WTC11 (cell line): ENCODE data around the gene MYMX. TPM values are rescaled to one million over a fixed set of nuclear protein-coding genes. Genes with fewer than 3 reads are reported as not detected.

Experiments
- ATAC-seq: fragments of 200-7000 bp; cut with Tn5 transposase; 2 replicates; pipeline ENCODE4 v1.10.0; 2021; ENCODE audit warnings: mild to moderate bottlenecking, moderate library complexity
- CTCF ChIA-PET: fragments of 300-600 bp; sonication (Branson Sonifier 250); formaldehyde crosslinking; loops from one replicate; lab custom pipeline; 2021; ENCODE audit warnings: antibody characterized with exemption; lab: Charles Lee
- POLR2A ChIA-PET: fragments of 350-600 bp; sonication (Branson Sonifier 250); formaldehyde crosslinking; loops from one replicate; lab custom pipeline; 2021; ENCODE audit warnings: antibody characterized with exemption; lab: Charles Lee
- DNase-seq: peaks from one replicate; pipeline ENCODE4 v3.0.0; 2021; ENCODE audit warnings: low spot score
- H3K27ac Mint-ChIP-seq: 2 replicates; pipeline ENCODE4 v1.8.0; 2021; ENCODE audit warnings: mixed read lengths
- H3K27me3 Mint-ChIP-seq: 2 replicates; pipeline ENCODE4 v1.8.0; 2021; ENCODE audit warnings: low read depth, mild to moderate bottlenecking, moderate library complexity, mixed read lengths
- H3K36me3 Mint-ChIP-seq: 2 replicates; pipeline ENCODE4 v1.8.0; 2021; ENCODE audit warnings: mixed read lengths
- H3K4me1 Mint-ChIP-seq: 2 replicates; pipeline ENCODE4 v1.8.0; 2022; ENCODE audit warnings: mixed read lengths
- H3K4me3 Mint-ChIP-seq: 2 replicates; pipeline ENCODE4 v1.8.0; 2021; ENCODE audit warnings: mild to moderate bottlenecking, moderate library complexity, mixed read lengths
- H3K9me3 Mint-ChIP-seq: 2 replicates; pipeline ENCODE4 v1.8.0; 2021; ENCODE audit warnings: mixed read lengths
- ATF1 ChIP-seq: sonication (generic); formaldehyde crosslinking; IDR thresholded peaks from 2 replicates; pipeline ENCODE4 v1.8.1; 2023; ENCODE audit warnings: mild to moderate bottlenecking, moderate library complexity, missing genetic modification reagents
- IRF2 ChIP-seq: sonication (generic); formaldehyde crosslinking; IDR thresholded peaks from 2 replicates; pipeline ENCODE4 v1.8.0; 2022; ENCODE audit warnings: low read depth, missing genetic modification reagents, borderline replicate concordance
- NFE2L1 ChIP-seq: sonication (generic); formaldehyde crosslinking; IDR thresholded peaks from 2 replicates; pipeline ENCODE4 v1.8.1; 2023; ENCODE audit warnings: missing genetic modification reagents
- PRRX2 ChIP-seq: fragments of 250-450 bp; sonication (Bioruptor Pico); IDR thresholded peaks from 2 replicates; pipeline ENCODE4 v1.8.0; 2021; ENCODE audit warnings: mild to moderate bottlenecking
- ZNF263 ChIP-seq: sonication (generic); formaldehyde crosslinking; IDR thresholded peaks from 2 replicates; pipeline ENCODE4 v1.8.1; 2022; ENCODE audit warnings: low read depth, mild to moderate bottlenecking, moderate library complexity, missing genetic modification reagents
- ZNF671 ChIP-seq: fragments of 250-450 bp; sonication (Bioruptor Pico); IDR thresholded peaks from 2 replicates; pipeline ENCODE4 v1.8.0; 2021; ENCODE audit warnings: mild to moderate bottlenecking
- total RNA-seq: library from RNA; stranded (reverse); gene quantifications from 3 replicates; pipeline ENCODE4 v1.2.3, GENCODE V29; 2021
- TF ChIP-seq, protein P1 (sequence below): sonication (generic); formaldehyde crosslinking; IDR thresholded peaks from 2 replicates; pipeline ENCODE4 v1.8.1; 2022; ENCODE audit warnings: low read depth, missing genetic modification reagents, borderline replicate concordance
- TF ChIP-seq, protein P2 (sequence below): fragments of 250-450 bp; sonication (Bioruptor Pico); IDR thresholded peaks from 2 replicates; pipeline ENCODE4 v1.8.0; 2021; ENCODE audit warnings: mild to moderate bottlenecking
- TF ChIP-seq, protein P3 (sequence below): sonication (generic); formaldehyde crosslinking; IDR thresholded peaks from 2 replicates; pipeline ENCODE4 v1.8.0; 2023; ENCODE audit warnings: mild to moderate bottlenecking, missing genetic modification reagents
- TF ChIP-seq, protein P4 (sequence below): fragments of 250-450 bp; sonication (Bioruptor Pico); IDR thresholded peaks from 2 replicates; pipeline ENCODE4 v1.9.0; 2021; ENCODE audit warnings: mild to moderate bottlenecking, borderline replicate concordance
- TF ChIP-seq, protein P5 (sequence below): sonication (generic); formaldehyde crosslinking; IDR thresholded peaks from 2 replicates; pipeline ENCODE4 v1.8.0; 2022; ENCODE audit warnings: missing genetic modification reagents
- TF ChIP-seq, protein P6 (sequence below): sonication (generic); formaldehyde crosslinking; IDR thresholded peaks from 2 replicates; pipeline ENCODE4 v1.8.1; 2023; ENCODE audit warnings: mild to moderate bottlenecking, missing genetic modification reagents, moderate library complexity

The MYMX gene
- total RNA-seq, 1 experiment from 2014 or later = 3.9 TPM

DNA sequence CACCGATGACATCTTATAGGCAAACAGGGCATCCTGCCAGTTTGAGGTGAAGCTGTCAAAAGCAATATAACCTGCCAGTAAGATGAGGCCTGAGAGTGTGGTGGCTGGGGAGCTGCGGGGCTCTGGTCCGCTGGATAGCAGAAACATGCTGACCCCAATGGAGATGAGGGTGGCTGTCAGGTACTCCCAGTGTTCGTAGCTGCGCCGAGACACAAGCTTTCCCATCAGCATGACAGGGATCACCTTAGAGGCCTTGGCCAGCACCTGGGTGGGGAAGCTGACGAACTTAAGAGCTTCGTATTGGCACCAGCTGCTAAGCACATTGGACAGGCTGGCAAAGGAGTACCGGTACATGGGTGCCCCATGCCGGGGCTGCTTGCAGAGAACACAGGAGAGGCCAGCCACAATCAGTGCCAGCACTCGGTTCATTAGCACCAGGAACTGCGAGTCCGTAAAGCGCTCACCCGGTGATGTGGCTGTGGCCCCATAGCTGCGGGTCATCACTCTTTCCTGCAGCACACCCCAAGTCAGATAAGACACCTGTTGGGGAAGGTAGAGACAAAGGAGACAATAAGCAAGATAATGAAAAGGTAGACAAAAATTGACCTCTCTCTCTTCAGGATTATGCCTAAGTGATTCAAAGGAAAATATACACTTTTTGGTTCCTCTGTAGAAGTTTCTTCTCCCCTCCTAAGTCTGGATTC, 38.5 kb downstream of the MYMX start (continued):
- TF ChIP-seq, protein P1, sequence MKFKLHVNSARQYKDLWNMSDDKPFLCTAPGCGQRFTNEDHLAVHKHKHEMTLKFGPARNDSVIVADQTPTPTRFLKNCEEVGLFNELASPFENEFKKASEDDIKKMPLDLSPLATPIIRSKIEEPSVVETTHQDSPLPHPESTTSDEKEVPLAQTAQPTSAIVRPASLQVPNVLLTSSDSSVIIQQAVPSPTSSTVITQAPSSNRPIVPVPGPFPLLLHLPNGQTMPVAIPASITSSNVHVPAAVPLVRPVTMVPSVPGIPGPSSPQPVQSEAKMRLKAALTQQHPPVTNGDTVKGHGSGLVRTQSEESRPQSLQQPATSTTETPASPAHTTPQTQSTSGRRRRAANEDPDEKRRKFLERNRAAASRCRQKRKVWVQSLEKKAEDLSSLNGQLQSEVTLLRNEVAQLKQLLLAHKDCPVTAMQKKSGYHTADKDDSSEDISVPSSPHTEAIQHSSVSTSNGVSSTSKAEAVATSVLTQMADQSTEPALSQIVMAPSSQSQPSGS (CRISPR knock-in tag) = no peak
- TF ChIP-seq, protein P2, sequence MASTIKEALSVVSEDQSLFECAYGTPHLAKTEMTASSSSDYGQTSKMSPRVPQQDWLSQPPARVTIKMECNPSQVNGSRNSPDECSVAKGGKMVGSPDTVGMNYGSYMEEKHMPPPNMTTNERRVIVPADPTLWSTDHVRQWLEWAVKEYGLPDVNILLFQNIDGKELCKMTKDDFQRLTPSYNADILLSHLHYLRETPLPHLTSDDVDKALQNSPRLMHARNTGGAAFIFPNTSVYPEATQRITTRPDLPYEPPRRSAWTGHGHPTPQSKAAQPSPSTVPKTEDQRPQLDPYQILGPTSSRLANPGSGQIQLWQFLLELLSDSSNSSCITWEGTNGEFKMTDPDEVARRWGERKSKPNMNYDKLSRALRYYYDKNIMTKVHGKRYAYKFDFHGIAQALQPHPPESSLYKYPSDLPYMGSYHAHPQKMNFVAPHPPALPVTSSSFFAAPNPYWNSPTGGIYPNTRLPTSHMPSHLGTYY = peak; percentile 39; the same call in 1 of the 2 replicates

DNA sequence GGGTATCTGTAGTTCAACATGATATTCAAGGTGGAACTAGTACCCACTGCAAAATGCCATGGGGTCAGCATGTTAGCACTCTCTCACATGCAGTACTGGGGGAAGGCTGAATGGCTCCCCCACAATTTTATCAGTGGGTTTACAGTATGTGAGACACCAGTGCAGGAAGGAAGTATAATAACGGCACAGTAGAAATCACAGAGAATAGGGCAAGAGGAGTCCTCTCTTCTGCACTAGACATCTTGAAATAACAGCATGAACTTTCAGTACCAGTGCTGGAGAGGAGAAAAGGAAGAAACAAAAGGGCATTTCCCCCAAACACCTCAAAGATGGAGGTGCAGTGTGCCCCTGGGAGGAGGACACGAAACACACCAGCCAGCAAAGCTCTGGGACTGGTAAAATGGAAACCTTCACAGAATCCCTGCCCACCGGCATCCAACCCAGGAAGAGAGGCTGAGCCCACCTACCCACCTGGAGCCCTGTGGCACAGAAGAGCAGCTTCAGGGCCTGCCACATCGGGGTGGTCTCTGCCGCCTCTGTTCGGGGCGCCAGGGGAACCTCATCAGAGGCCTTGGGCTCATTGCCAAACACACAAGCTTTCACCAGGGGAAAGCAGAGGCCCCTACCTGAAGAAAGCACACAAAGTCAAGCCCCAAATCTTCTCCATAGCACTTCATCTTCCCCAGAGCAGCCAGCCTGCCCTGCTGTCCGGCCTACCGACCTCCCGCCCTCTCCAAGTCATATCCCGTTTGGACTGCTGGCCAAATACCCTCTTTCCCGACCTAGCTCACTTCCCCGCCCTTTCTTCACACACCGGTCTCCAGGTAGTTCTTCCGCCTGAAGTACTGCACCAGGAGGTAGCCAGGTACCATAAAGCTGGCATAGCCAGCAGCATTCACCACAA, 39.4 kb downstream of the MYMX start:
- peaks cover 32% of the 10 kb centered on the region for H3K4me1 Mint-ChIP-seq
- no peaks in the 10 kb centered on the region for H3K27me3 Mint-ChIP-seq
- no peaks in the 10 kb centered on the region for H3K9me3 Mint-ChIP-seq
- peak overlapping the region; percentile 83 for H3K4me3 Mint-ChIP-seq
- CTCF ChIA-PET = interaction anchor here (0.6 to 4.4 kb wide), 40 partner anchors 9 to 627 kb away, joined by 3 to 76 read pairs (median 5); partner anchors contain the start of genes AARS2, HSP90AB1, SLC29A1 and TMEM151B
- H3K36me3 Mint-ChIP-seq = peaks cover 47% of the 10 kb centered on the region
- peak overlapping the region; percentile 87 for H3K27ac Mint-ChIP-seq
- ATAC-seq = peak; percentile 1
- DNase-seq = no peak
- POLR2A ChIA-PET = interaction anchor here (0.5 to 3.7 kb wide), 21 partner anchors 9 to 329 kb away, joined by 3 to 83 read pairs (median 4); partner anchors contain the start of genes AARS2, CDC5L, HSP90AB1 and SLC29A1
- TF ChIP-seq ZNF263 (CRISPR knock-in tag) = no peak
- TF ChIP-seq IRF2 = no peak
- 0 out of 2 replicates have a peak, but pooled peaks have one; percentile 9 for TF ChIP-seq PRRX2 (CRISPR knock-in tag)
- no peak for TF ChIP-seq NFE2L1 (CRISPR knock-in tag)
- TF ChIP-seq, protein P3, sequence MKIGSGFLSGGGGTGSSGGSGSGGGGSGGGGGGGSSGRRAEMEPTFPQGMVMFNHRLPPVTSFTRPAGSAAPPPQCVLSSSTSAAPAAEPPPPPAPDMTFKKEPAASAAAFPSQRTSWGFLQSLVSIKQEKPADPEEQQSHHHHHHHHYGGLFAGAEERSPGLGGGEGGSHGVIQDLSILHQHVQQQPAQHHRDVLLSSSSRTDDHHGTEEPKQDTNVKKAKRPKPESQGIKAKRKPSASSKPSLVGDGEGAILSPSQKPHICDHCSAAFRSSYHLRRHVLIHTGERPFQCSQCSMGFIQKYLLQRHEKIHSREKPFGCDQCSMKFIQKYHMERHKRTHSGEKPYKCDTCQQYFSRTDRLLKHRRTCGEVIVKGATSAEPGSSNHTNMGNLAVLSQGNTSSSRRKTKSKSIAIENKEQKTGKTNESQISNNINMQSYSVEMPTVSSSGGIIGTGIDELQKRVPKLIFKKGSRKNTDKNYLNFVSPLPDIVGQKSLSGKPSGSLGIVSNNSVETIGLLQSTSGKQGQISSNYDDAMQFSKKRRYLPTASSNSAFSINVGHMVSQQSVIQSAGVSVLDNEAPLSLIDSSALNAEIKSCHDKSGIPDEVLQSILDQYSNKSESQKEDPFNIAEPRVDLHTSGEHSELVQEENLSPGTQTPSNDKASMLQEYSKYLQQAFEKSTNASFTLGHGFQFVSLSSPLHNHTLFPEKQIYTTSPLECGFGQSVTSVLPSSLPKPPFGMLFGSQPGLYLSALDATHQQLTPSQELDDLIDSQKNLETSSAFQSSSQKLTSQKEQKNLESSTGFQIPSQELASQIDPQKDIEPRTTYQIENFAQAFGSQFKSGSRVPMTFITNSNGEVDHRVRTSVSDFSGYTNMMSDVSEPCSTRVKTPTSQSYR = no peak; the same call in 1 of the 2 replicates
- TF ChIP-seq, protein P4, sequence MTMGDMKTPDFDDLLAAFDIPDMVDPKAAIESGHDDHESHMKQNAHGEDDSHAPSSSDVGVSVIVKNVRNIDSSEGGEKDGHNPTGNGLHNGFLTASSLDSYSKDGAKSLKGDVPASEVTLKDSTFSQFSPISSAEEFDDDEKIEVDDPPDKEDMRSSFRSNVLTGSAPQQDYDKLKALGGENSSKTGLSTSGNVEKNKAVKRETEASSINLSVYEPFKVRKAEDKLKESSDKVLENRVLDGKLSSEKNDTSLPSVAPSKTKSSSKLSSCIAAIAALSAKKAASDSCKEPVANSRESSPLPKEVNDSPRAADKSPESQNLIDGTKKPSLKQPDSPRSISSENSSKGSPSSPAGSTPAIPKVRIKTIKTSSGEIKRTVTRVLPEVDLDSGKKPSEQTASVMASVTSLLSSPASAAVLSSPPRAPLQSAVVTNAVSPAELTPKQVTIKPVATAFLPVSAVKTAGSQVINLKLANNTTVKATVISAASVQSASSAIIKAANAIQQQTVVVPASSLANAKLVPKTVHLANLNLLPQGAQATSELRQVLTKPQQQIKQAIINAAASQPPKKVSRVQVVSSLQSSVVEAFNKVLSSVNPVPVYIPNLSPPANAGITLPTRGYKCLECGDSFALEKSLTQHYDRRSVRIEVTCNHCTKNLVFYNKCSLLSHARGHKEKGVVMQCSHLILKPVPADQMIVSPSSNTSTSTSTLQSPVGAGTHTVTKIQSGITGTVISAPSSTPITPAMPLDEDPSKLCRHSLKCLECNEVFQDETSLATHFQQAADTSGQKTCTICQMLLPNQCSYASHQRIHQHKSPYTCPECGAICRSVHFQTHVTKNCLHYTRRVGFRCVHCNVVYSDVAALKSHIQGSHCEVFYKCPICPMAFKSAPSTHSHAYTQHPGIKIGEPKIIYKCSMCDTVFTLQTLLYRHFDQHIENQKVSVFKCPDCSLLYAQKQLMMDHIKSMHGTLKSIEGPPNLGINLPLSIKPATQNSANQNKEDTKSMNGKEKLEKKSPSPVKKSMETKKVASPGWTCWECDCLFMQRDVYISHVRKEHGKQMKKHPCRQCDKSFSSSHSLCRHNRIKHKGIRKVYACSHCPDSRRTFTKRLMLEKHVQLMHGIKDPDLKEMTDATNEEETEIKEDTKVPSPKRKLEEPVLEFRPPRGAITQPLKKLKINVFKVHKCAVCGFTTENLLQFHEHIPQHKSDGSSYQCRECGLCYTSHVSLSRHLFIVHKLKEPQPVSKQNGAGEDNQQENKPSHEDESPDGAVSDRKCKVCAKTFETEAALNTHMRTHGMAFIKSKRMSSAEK = 0 out of 2 replicates have a peak, but pooled peaks have one; percentile 18
- TF ChIP-seq, all 79 proteins: peak for 2

DNA sequence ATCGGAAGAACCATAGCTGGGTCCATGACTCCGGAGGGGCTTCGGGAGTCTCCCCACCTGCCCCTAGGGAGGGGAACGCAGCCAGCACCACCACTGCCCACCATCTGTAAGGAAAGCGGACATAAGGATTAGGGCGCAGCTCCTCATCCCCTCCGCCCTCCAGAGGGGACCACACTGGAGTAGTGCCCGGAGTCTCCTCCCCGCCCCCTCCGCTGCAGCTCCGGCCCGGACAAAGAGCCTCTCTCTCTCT, 40.0 kb downstream of the MYMX start:
- Mint-ChIP-seq H3K4me3 (peak overlapping the region; percentile 83), H3K4me1 (peaks cover 30% of the 10 kb centered on the region), H3K27ac (peak overlapping the region; percentile 87), H3K9me3 (no peaks in the 10 kb centered on the region), H3K36me3 (peaks cover 41% of the 10 kb centered on the region), H3K27me3 (no peaks in the 10 kb centered on the region)
- POLR2A ChIA-PET = interaction anchor here (0.5 to 3.7 kb wide), 18 partner anchors 10 to 330 kb away, joined by 3 to 83 read pairs (median 4); partner anchors contain the start of genes AARS2, CDC5L, HSP90AB1 and SLC29A1
- ATAC-seq = no peak
- CTCF ChIA-PET = interaction anchor here (0.6 to 4.4 kb wide), 39 partner anchors 8 to 627 kb away, joined by 3 to 76 read pairs (median 4); partner anchors contain the start of genes AARS2, HSP90AB1, SLC29A1 and TMEM151B
- DNase-seq = no peak
- TF ChIP-seq ZNF671 (CRISPR knock-in tag) (0 out of 2 replicates have a peak, but pooled peaks have one; percentile 28), ATF1 (CRISPR knock-in tag) (no peak)
- TF ChIP-seq, protein P5, sequence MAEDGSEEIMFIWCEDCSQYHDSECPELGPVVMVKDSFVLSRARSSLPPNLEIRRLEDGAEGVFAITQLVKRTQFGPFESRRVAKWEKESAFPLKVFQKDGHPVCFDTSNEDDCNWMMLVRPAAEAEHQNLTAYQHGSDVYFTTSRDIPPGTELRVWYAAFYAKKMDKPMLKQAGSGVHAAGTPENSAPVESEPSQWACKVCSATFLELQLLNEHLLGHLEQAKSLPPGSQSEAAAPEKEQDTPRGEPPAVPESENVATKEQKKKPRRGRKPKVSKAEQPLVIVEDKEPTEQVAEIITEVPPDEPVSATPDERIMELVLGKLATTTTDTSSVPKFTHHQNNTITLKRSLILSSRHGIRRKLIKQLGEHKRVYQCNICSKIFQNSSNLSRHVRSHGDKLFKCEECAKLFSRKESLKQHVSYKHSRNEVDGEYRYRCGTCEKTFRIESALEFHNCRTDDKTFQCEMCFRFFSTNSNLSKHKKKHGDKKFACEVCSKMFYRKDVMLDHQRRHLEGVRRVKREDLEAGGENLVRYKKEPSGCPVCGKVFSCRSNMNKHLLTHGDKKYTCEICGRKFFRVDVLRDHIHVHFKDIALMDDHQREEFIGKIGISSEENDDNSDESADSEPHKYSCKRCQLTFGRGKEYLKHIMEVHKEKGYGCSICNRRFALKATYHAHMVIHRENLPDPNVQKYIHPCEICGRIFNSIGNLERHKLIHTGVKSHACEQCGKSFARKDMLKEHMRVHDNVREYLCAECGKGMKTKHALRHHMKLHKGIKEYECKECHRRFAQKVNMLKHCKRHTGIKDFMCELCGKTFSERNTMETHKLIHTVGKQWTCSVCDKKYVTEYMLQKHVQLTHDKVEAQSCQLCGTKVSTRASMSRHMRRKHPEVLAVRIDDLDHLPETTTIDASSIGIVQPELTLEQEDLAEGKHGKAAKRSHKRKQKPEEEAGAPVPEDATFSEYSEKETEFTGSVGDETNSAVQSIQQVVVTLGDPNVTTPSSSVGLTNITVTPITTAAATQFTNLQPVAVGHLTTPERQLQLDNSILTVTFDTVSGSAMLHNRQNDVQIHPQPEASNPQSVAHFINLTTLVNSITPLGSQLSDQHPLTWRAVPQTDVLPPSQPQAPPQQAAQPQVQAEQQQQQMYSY (CRISPR knock-in tag) = no peak
- TF ChIP-seq, protein P6, sequence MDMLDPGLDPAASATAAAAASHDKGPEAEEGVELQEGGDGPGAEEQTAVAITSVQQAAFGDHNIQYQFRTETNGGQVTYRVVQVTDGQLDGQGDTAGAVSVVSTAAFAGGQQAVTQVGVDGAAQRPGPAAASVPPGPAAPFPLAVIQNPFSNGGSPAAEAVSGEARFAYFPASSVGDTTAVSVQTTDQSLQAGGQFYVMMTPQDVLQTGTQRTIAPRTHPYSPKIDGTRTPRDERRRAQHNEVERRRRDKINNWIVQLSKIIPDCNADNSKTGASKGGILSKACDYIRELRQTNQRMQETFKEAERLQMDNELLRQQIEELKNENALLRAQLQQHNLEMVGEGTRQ (CRISPR knock-in tag) = no peak
